Endothelial cell (in vitro differentiated cells): ENCODE measurements around the gene MYBBP1A. TPM values are rescaled to one million over a fixed set of nuclear protein-coding genes. Genes with fewer than 3 reads are reported as not detected.

Source experiments
- DNase-seq: peaks from one replicate; pipeline ENCODE4 v3.0.0; 2021; ENCODE audit warnings: low spot score
- H3K27ac Mint-ChIP-seq: one replicate; pipeline ENCODE4 v1.8.0; 2021; ENCODE audit warnings: mixed read lengths, inconsistent platforms; ENCODE audit not compliant: unreplicated experiment
- H3K27me3 Mint-ChIP-seq: one replicate; pipeline ENCODE4 v1.8.0; 2021; ENCODE audit warnings: mild to moderate bottlenecking, moderate library complexity, mixed read lengths, inconsistent platforms; ENCODE audit not compliant: unreplicated experiment
- H3K36me3 Mint-ChIP-seq: one replicate; pipeline ENCODE4 v1.8.0; 2021; ENCODE audit warnings: mild to moderate bottlenecking, low read depth, mixed read lengths, inconsistent platforms; ENCODE audit not compliant: unreplicated experiment
- H3K4me1 Mint-ChIP-seq: one replicate; pipeline ENCODE4 v1.8.0; 2021; ENCODE audit warnings: mild to moderate bottlenecking, mixed read lengths, inconsistent platforms; ENCODE audit not compliant: unreplicated experiment
- H3K4me3 Mint-ChIP-seq: one replicate; pipeline ENCODE4 v1.8.0; 2021; ENCODE audit warnings: mild to moderate bottlenecking, mixed read lengths, inconsistent platforms; ENCODE audit not compliant: unreplicated experiment
- H3K9me3 Mint-ChIP-seq: one replicate; pipeline ENCODE4 v1.8.0; 2021; ENCODE audit warnings: mixed read lengths, inconsistent platforms; ENCODE audit not compliant: unreplicated experiment
- CTCF ChIP-seq: fragments of 200-600 bp; sonication (generic); IDR thresholded peaks from one replicate; pipeline ENCODE4 v1.5.0; 2021; ENCODE audit warnings: antibody characterized with exemption; ENCODE audit not compliant: unreplicated experiment
- total RNA-seq: library from RNA; stranded (reverse); fragmentation: NEBNext Ultra II Directional; extraction: Animal tissue kit (Norgen Biotek cat#: 25700); gene quantifications from one replicate; pipeline ENCODE4 v1.2.1, GENCODE V29; 2021; ENCODE audit not compliant: unreplicated experiment

Gene MYBBP1A
- total RNA-seq, 1 donor from 2014 or later: 32.4 TPM

GRCh38 chr17:4509401-4509800 is 45.8 kb downstream of the MYBBP1A start:
- H3K4me1 Mint-ChIP-seq: peaks cover 62% of the 10 kb centered on the region
- peaks cover 22% of the 10 kb centered on the region for H3K27me3 Mint-ChIP-seq
- peak overlapping the region; percentile 84 for H3K27ac Mint-ChIP-seq

GRCh38 chr17:4508207-4508606 is 47.0 kb downstream of the MYBBP1A start:
- H3K27me3 Mint-ChIP-seq: peaks cover 20% of the 10 kb centered on the region
- H3K27ac Mint-ChIP-seq: peak overlapping the region; percentile 57
- H3K36me3 Mint-ChIP-seq: peaks cover 32% of the 10 kb centered on the region
- TF ChIP-seq CTCF: no peak
- H3K9me3 Mint-ChIP-seq: no peaks in the 10 kb centered on the region
- peaks cover 72% of the 10 kb centered on the region for H3K4me1 Mint-ChIP-seq
- DNase-seq: no peak
- H3K4me3 Mint-ChIP-seq: peak overlapping the region; percentile 37

More at GRCh38 chr17:4509401-4509800, 45.8 kb downstream of the MYBBP1A start:
- peak overlapping the region; percentile 69 for H3K4me3 Mint-ChIP-seq
- DNase-seq: no peak
- H3K9me3 Mint-ChIP-seq: no peaks in the 10 kb centered on the region
- H3K36me3 Mint-ChIP-seq: peaks cover 32% of the 10 kb centered on the region
- no peak for TF ChIP-seq CTCF

- no peak overlapping the region for H3K27ac Mint-ChIP-seq
- no peaks in the 10 kb centered on the region for H3K9me3 Mint-ChIP-seq
- no peak for TF ChIP-seq CTCF
- peak overlapping the region; percentile 56 for H3K4me3 Mint-ChIP-seq
- no peak for DNase-seq
- peaks cover 78% of the 10 kb centered on the region for H3K4me1 Mint-ChIP-seq
- H3K27me3 Mint-ChIP-seq: peaks cover 23% of the 10 kb centered on the region
- peaks cover 32% of the 10 kb centered on the region for H3K36me3 Mint-ChIP-seq
These were observed 47.6 kb downstream of the MYBBP1A start for GRCh38 chr17:4507361-4508111.

GRCh38 chr17:4506892-4507291 is 48.3 kb downstream of the MYBBP1A start:
- Mint-ChIP-seq H3K36me3 (peaks cover 32% of the 10 kb centered on the region), H3K4me1 (peaks cover 78% of the 10 kb centered on the region), H3K9me3 (no peaks in the 10 kb centered on the region), H3K4me3 (no peak overlapping the region), H3K27ac (no peak overlapping the region), H3K27me3 (peaks cover 26% of the 10 kb centered on the region)
- DNase-seq: no peak
- TF ChIP-seq CTCF: no peak

GRCh38 chr17:4506175-4506813 is 48.9 kb downstream of the MYBBP1A start:
- no peaks in the 10 kb centered on the region for H3K9me3 Mint-ChIP-seq
- no peak for TF ChIP-seq CTCF
- peaks cover 26% of the 10 kb centered on the region for H3K27me3 Mint-ChIP-seq
- no peak overlapping the region for H3K27ac Mint-ChIP-seq
- no peak for DNase-seq
- H3K4me3 Mint-ChIP-seq: no peak overlapping the region
- H3K36me3 Mint-ChIP-seq: peaks cover 36% of the 10 kb centered on the region
- peaks cover 77% of the 10 kb centered on the region for H3K4me1 Mint-ChIP-seq
